HEK293T (cell line): ENCODE results near the gene CBX6.

Experiments used
- ARNT ChIP-seq: fragments of 450-650 bp; IDR thresholded peaks from 2 replicates; pipeline ENCODE4 v1.6.1; 2017; ENCODE audit warnings: mild to moderate bottlenecking
- BHLHE40 ChIP-seq: fragments of 450-650 bp; IDR thresholded peaks from 2 replicates; pipeline ENCODE4 v1.6.1; 2016; ENCODE audit warnings: mild to moderate bottlenecking, moderate library complexity, borderline replicate concordance
- FOXA1 ChIP-seq: fragments of 450-650 bp; IDR thresholded peaks from 2 replicates; pipeline ENCODE4 v1.6.1; 2016; ENCODE audit warnings: mild to moderate bottlenecking
- FOXK2 ChIP-seq: fragments of 450-650 bp; IDR thresholded peaks from 2 replicates; pipeline ENCODE4 v1.6.1; 2016; ENCODE audit warnings: mild to moderate bottlenecking
- FOXM1 ChIP-seq: fragments of 450-650 bp; IDR thresholded peaks from 2 replicates; pipeline ENCODE4 v1.6.1; 2017; ENCODE audit warnings: mild to moderate bottlenecking, borderline replicate concordance
- NFRKB ChIP-seq: fragments of 450-650 bp; IDR thresholded peaks from 2 replicates; pipeline ENCODE4 v1.6.1; 2016; ENCODE audit warnings: mild to moderate bottlenecking, moderate library complexity
- SP1 ChIP-seq: fragments of 450-650 bp; IDR thresholded peaks from 2 replicates; pipeline ENCODE4 v1.6.1; 2017
- TF ChIP-seq, protein P1 (sequence below): fragments of 450-650 bp; IDR thresholded peaks from 2 replicates; pipeline ENCODE4 v1.6.1; 2016

GRCh38 chr22:38849811-38850210, 22.2 kb downstream of the CBX6 start:
- no peak for TF ChIP-seq FOXK2
- TF ChIP-seq FOXM1 = no peak
- TF ChIP-seq ARNT = no peak
- TF ChIP-seq NFRKB = no peak
- TF ChIP-seq SP1 = no peak
- TF ChIP-seq FOXA1 = no peak
- TF ChIP-seq, protein P1, sequence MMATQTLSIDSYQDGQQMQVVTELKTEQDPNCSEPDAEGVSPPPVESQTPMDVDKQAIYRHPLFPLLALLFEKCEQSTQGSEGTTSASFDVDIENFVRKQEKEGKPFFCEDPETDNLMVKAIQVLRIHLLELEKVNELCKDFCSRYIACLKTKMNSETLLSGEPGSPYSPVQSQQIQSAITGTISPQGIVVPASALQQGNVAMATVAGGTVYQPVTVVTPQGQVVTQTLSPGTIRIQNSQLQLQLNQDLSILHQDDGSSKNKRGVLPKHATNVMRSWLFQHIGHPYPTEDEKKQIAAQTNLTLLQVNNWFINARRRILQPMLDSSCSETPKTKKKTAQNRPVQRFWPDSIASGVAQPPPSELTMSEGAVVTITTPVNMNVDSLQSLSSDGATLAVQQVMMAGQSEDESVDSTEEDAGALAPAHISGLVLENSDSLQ = no peak
- no peak for TF ChIP-seq BHLHE40
